GM21825 (cell line): ENCODE data around the gene ROGDI.
A peak's percentile ranks its signal among the peaks of the same experiment; 100 is the strongest.

Experiments used
- ATAC-seq: cut with Tn5 transposase; IDR thresholded peaks from one replicate; pipeline ENCODE4 v1.9.1; 2021; ENCODE audit warnings: mild to moderate bottlenecking, moderate library complexity; ENCODE audit not compliant: unreplicated experiment

ROGDI gene

GRCh38 chr16:4768549-4769305 is 33.7 kb downstream of the ROGDI start:
- ATAC-seq: peak; percentile 53

GRCh38 chr16:4767872-4768548 is 34.4 kb downstream of the ROGDI start:
- no peak for ATAC-seq

- ATAC-seq: peak; percentile 79
Measured at GRCh38 chr16:4766875-4767628, 35.4 kb downstream of the ROGDI start, which contains the start of gene ZNF500. ZNF500 (minus strand) TSS chr16:4767162; CDS start chr16:4765978, 1,184 bp downstream.

GRCh38 chr16:4765511-4766474 is 36.6 kb downstream of the ROGDI start:
- ATAC-seq: no peak

GRCh38 chr16:4763791-4764190 is 38.6 kb downstream of the ROGDI start:
- ATAC-seq: no peak

- no peak for ATAC-seq
Measured at GRCh38 chr16:4762205-4762604, 40.2 kb downstream of the ROGDI start.

GRCh38 chr16:4760221-4760910 is 42.1 kb downstream of the ROGDI start:
- ATAC-seq: no peak

GRCh38 chr16:4755687-4756086 is 46.7 kb downstream of the ROGDI start:
- ATAC-seq: no peak

- ATAC-seq: no peak
Measured at GRCh38 chr16:4754865-4755264, 47.6 kb downstream of the ROGDI start.

- ATAC-seq: no peak
Measured at GRCh38 chr16:4753227-4753626, 49.2 kb downstream of the ROGDI start.

GRCh38 chr16:4752351-4753100 is 49.9 kb downstream of the ROGDI start:
- no peak for ATAC-seq

GRCh38 chr16:4750896-4751295 is 51.5 kb downstream of the ROGDI start:
- no peak for ATAC-seq

- no peak for ATAC-seq
Measured at GRCh38 chr16:4749700-4750257, 52.7 kb downstream of the ROGDI start.

GRCh38 chr16:4748682-4749411 is 53.6 kb downstream of the ROGDI start:
- ATAC-seq: no peak

- ATAC-seq: no peak
Measured at GRCh38 chr16:4747906-4748681, 54.3 kb downstream of the ROGDI start.

- no peak for ATAC-seq
Measured at GRCh38 chr16:4746991-4747574, 55.4 kb downstream of the ROGDI start.
